HG03039 (cell line): ENCODE results near the gene ZBED2.
"Not testable (repeated sequence)": the region's sequence is repeated elsewhere in the genome, so short reads cannot be mapped to it uniquely, and the experiment has no call there.

Experiments used
- ATAC-seq: cut with Tn5 transposase; IDR thresholded peaks from one replicate; pipeline ENCODE4 v1.9.1; 2021; ENCODE audit warnings: mild to moderate bottlenecking, moderate library complexity; ENCODE audit not compliant: unreplicated experiment

Gene ZBED2

GRCh38 chr3:111595232-111595631, at the start of gene ZBED2:
TSS of gene ZBED2 (minus strand) at chr3:111595346. CDS start at chr3:111594201, 1,145 bp downstream.
- peak; percentile 45 for ATAC-seq

DNA sequence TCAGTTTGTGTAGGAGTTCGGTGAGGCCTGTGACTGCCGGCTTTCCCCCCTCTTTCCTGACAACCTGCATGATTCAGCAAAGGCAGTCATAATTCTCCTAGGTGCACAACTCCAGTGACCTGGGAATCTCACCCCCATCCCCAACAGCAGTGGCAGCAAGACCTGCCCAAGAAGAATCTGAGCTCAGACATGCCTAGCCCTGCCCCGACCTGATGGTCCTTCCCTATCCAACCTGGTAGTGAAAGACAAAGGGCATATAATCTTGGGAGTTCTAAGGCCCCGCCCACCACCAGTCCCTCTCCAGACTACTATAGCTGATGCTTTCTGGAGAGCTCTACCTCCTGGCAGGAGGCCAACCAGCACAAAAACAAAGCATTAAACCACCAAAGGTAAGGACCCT, 44.2 kb upstream of the ZBED2 start:
- no peak for ATAC-seq

- no peak for ATAC-seq
Measured at GRCh38 chr3:111636366-111636885, 41.3 kb upstream of the ZBED2 start.

DNA sequence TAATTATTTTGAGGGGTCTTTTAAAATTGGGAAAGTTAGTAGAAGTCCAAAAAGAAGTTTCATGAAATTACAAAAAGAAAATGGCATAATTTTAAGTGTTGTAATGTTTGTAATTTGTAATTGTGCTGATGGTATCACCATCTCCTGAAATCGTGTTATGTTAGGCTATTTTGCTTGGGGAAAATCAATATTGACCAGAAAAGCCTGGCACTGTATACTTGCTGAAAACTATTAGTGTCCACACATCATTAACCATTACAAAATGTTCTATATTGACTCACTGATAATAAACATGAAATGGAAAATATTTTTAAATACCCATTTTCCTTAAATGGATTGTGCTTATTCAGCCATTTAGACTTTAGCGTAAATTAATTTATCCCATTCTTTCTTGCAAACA, 40.3 kb upstream of the ZBED2 start:
- no peak for ATAC-seq

DNA sequence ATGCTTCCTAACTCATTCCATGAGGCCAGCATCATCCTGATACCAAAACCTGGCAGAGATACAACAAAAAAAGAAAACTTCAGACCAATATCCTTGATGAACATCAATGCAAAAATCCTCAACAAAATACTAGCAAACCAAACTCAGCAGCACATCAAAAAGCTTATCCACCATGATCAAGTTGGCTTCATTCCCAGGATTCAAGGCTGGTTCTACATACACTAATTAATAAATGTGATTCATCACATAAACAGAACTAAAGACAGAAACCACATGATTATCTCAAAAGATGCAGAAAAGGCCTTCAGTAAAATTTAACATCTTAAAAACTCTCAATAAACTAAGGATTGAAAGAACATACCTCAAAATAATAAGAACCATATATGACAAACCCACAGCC, 35.5 kb upstream of the ZBED2 start:
- not testable (repeated sequence) for ATAC-seq

GRCh38 chr3:111629018-111629417, 33.9 kb upstream of the ZBED2 start:
- not testable (repeated sequence) for ATAC-seq

GRCh38 chr3:111627092-111627491, 31.9 kb upstream of the ZBED2 start:
- no peak for ATAC-seq

- ATAC-seq, result no peak
Measured at GRCh38 chr3:111621535-111621934, 26.4 kb upstream of the ZBED2 start.

DNA sequence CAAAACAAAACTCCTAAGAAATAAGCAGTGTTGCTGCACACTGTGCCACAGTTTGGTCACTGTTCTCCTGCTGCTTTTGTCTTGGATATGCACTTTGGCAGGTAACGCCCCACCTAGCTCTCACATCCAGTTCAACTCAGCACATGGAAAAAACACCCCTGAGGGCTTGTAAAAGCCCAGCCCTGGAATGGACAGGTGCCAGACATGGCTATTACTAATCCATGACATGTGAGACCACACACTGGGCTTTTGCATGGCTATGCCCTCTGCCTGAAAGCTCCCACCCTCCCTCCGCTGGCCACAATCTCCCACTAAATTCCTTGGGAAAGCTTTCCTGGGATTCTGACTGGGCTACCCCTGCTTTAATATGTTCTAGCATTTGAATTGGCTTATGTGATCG, 24.7 kb upstream of the ZBED2 start:
- no peak for ATAC-seq

GRCh38 chr3:111618945-111619344, 23.8 kb upstream of the ZBED2 start:
- no peak for ATAC-seq

GRCh38 chr3:111617912-111618601, 22.9 kb upstream of the ZBED2 start:
- no peak for ATAC-seq

DNA sequence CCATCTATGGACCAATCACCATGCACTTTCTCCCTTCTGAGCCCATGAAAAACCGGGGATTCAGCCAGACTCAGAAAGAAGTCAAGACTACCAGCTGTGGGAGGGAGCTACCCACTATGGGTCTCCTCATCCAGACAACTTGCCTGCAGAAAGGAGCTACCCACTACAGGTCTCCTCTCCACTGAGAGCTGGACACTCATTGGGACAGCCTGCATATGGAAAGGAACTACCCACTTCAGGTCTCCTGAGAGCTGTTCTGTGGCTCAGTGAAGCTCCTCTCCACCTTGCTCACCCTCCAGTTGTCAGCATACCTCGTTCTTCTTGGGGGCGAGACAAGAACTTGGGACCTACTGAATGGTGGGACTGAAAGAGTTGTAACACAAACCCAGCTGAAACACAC, 22.3 kb upstream of the ZBED2 start:
- ATAC-seq, result no peak

- peak; percentile 75 for ATAC-seq
Measured at GRCh38 chr3:111616417-111617105, 21.4 kb upstream of the ZBED2 start.

GRCh38 chr3:111615880-111616279, 20.7 kb upstream of the ZBED2 start:
- no peak for ATAC-seq

- ATAC-seq, result no peak
Measured at GRCh38 chr3:111613294-111613693, 18.1 kb upstream of the ZBED2 start.

DNA sequence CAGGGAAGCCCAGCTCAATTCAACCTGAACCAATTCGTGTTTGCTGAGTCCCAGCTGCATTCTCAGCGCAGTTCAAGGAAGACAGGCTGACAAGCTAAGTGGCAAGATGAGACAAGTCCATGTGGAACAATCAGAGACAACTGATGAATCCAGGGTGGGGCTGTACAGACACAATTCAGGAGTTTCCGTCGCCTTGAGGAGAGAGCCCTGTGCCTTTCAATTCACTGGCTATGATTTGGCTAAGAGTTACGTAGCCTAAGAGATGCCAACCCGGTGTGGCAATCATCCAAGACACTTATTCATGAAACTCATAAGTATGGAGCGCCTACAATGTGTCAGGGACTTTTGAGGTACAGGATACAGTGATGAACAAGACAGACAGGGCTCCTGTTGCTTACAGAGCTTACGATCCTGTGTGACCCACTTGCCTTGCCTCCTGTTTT, 15.5 kb upstream of the ZBED2 start:
- peak; percentile 6 for ATAC-seq

GRCh38 chr3:111610189-111610588, 15.0 kb upstream of the ZBED2 start:
- ATAC-seq, result peak; percentile 77

- ATAC-seq, result no peak
Measured at GRCh38 chr3:111609700-111610099, 14.6 kb upstream of the ZBED2 start.

DNA sequence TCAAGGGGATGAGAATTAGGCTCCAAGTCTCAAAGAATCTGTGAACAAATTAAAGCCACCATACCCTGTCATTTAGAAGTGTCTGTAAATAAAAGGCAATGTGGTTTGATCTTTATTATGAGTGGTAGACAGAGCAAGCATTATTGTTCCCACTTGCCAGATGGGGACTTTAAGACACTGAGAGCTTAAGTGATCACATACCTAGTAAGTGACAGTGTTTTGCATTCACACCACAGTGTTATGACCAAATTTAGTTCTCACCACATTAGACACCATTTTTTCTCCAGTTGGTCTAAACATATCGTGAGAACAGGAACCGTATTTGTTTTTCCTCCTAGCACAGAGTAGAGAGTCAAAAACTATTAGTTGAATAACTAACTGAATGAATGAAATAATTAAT, 13.2 kb upstream of the ZBED2 start:
- ATAC-seq, result no peak

DNA sequence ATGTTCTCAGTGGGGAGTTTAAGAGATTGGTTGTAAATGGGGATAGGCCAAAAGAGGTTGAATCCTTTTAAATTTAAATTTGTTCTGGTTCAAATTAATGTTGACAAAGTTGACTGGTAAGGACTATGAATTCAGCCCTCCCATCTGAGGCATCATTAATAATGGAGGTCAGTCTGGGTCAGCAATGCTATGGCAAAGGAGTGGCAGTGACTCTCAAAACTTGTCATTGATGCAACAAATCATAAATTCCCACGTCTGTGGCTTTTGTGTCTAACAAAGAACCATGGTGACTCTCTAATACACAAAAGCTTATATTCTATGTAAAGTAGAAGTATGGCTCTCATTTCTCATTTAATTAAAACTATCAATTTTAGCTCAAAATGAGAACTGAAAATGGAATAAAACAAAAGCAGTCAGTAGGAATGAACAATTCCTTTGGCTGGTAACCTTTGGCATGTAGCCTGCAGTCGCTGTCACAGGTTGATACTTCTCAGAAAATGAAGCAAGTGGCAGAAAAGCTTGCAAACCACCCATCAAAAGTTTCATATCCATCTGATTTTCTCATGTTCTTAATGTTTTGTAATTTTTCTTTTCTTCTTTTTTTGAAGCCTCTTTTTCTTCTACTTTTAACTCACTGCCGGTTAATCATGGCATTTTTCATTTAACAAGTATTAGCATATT, 12.2 kb upstream of the ZBED2 start:
- ATAC-seq, result no peak

DNA sequence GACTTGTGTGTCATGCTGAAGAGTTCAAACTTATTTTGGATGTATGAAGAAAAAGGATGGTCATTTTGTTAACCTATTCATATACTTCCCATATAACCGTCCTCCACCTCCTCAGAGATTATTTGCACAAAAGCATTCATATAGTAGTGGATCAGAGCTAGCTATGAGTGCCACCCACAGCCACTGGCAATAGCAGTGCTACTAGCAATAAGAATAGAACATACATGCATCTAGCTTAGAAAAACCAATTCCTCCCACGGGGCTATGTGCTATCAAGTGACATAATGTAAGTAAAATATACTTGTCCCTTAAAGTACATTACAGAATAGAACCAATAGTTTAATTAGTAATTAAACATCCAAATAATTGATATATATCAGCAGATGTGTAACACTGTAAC, 10.3 kb upstream of the ZBED2 start:
- no peak for ATAC-seq

DNA sequence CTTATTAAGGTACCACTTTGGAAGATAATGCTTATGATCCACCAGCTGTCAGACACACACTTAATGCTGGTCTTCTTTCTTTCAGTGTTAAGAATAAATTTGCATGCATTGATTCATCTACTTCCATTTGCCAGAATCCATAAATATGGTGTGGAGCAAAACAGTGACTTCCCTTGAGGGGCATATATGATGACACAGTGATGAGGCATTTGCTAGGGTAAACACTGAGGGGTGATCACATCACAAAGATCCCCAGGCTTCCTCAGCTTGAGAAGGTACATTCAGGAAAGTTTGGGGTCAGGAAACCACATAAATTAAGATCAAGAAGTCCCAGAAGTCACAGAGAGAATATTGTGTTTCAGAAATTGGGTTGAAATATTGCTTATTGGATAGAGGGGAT, 9.9 kb upstream of the ZBED2 start:
- no peak for ATAC-seq
